GM15510 (cell line): Measurements from ENCODE around the gene CDH20.

Source experiments
- POLR2A ChIP-seq: IDR thresholded peaks from 3 replicates; pipeline ENCODE4 v1.6.1; 2011; ENCODE audit warnings: borderline replicate concordance; ENCODE audit not compliant: insufficient read length; ENCODE audit errors: extremely low read depth

Gene CDH20

DNA sequence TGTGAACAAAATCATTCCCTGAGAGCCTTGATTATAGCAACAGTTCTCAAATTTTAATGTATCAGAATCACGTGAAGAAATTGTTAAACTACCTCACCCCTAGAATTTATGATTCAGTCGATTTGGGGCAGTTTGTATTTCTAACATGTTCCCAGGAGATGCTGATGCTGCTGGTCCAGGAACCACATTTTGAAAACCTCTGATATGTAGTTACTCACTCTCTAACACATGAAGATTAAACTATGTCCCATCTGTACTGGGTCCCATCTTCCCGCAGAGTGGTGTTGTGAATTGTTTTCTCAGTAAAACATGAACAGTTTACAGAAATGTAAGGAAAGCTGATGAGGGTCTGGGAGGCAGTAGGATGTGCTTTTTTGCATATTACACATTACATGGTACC is 223.1 kb downstream of the CDH20 start:
- TF ChIP-seq POLR2A: no peak

GRCh38 chr18:61556862-61557261 is 223.6 kb downstream of the CDH20 start:
- TF ChIP-seq POLR2A: no peak

- no peak for TF ChIP-seq POLR2A
These were observed 236.1 kb downstream of the CDH20 start for GRCh38 chr18:61569176-61569892.

GRCh38 chr18:61570070-61570469 is 236.8 kb downstream of the CDH20 start:
- TF ChIP-seq POLR2A: no peak

DNA sequence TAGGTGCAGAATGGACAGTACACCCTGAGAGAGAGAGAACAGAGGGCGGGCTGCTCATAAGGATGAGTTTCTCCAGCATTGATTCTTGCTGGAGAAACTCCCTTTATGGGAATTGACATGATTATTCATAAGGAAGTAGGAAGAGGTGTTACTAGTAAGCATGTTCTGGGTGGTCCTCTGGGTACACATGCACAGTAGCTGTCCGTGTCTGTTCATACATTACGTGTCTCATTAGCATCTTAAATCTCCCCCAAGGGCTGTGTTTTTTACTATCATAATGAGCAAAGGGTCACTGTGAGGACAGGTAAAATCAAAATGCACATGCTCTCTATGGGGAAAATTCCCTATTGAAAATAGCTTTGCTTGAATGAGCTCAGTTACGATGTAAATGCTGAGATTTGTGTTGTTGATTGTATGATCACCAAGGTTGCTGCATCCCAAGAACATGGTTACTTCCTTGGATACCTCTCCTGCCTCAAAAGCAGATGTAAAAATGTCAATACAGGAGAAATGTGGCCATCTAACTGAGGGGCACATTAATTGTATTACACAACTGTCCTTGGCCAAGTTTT is 238.9 kb downstream of the CDH20 start:
- TF ChIP-seq POLR2A: no peak

DNA sequence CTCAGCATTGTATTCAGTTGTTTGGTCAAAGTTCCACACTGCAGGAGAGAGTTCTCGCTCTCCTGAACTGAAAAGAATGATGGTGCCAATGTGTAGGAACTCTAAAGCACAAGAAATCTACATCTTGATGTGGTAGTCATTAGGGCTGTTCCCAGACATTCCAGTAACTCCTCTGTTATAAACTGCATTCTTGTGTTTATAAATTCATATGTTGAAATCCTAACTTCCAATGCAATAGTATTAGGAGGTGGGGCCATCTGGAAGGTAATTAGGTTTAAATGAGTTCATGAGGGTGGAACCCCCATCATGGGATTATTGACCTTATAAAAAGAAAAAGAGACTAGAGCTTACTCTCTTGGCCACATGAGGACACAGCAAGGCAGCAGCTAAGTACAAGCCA is 239.6 kb downstream of the CDH20 start:
- TF ChIP-seq POLR2A: no peak

- TF ChIP-seq POLR2A: no peak
These were observed 241.4 kb downstream of the CDH20 start for GRCh38 chr18:61574665-61575064.

- no peak for TF ChIP-seq POLR2A
These were observed 242.2 kb downstream of the CDH20 start for GRCh38 chr18:61575419-61575818.

- no peak for TF ChIP-seq POLR2A
These were observed 245.6 kb downstream of the CDH20 start for GRCh38 chr18:61578846-61579245.

- TF ChIP-seq POLR2A: no peak
These were observed 246.4 kb downstream of the CDH20 start for GRCh38 chr18:61579581-61579980.

DNA sequence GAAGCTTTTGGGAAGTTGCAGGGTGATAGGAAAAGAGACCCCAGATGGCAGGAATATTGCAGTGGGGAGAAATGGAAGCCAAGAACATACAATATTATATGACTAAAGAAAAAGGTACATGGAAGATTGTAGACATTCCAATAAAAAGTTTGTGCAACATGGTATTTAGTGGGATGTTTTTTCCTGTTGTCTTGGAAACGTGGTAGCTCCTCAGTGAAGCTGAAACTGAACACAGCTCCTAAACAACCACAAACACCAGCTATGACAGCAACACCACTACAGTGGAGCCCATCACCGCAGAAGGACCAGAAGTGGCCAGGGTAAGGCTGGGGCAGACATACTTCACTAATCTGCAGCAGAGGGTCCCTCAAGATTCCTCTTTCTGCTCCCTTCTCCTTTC is 246.8 kb downstream of the CDH20 start:
- no peak for TF ChIP-seq POLR2A

DNA sequence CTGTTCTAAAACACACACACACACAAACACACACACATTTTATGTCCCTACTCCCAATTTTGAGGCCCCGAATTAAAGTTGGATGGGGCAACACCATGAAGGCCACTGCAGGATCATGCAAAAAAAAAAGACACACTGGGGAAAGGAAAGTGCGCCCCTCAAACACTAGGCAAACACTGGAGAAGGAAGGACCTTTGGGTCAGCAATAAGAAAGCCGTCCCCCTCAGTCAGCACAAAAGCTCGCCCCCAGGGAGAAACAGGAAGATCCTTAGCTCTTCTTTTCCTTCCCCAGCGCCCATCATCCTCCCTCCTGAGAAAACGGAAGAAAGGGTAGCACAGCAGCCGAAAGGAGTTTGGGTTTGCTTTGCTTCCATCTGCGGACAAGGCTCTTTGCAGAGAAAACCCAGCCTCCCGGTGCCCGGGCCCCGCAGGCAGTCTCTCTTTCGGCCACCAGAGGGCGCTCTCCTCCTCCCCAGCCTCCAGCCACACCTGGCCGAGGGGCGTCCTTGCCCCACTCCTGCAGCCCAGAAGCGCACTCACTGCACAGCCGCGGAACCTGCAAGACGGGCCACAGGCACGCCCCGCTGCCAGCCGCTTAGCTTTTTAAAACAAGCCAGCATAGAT is 248.5 kb downstream of the CDH20 start:
- TF ChIP-seq POLR2A: no peak

DNA sequence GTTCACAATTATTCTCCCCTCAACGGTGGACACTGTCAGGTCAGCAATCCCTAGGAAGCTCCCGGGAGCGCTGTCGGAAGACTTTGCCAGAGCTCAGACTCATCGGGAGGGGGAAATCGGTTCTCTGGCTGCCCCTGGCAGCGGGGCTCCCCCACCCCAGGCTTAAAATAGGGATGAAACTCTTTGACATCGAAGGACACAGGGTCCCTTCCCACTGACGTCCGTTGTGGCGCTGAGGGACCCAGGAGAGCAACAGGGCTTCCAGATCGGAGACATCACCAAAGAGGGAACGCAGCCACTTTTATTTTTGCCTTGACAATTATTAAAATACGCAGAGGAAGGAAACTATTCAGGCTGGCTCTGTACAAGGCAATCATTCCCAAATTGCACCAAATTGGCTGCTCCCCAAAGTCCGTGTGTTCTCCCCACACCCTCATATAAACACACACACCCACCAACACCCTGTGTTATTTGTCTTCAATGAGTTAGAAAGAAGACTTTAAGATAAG is 249.0 kb downstream of the CDH20 start:
- TF ChIP-seq POLR2A: no peak

DNA sequence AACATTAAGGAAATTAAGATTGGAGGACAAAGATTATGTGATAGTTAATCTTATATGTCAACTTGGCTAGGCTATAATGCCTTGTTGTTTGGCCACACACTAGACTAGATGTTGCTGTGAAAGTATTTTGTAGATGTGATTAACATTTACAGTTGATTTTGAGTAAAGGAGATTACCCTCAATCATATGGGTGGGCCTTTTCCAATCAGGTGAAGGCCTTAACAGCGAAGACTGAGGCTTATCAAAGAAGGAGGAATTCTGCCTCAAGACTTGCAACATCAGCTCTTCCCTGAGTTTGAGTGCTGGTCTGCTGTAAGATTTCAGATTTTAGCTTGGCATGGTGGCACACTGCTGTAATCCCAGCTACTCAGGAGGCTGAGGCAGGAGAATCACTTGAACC is 250.3 kb downstream of the CDH20 start:
- TF ChIP-seq POLR2A: no peak

- TF ChIP-seq POLR2A: no peak
These were observed 254.6 kb downstream of the CDH20 start for GRCh38 chr18:61587865-61588264.
